ENCODE results near the gene SETDB2. TPM values are rescaled to one million over a fixed set of nuclear protein-coding genes. Genes with fewer than 3 reads are reported as not detected.

SETDB2 gene
- total RNA-seq, 2 donors from 2014 or later = 9.0 to 17.6 TPM

DNA sequence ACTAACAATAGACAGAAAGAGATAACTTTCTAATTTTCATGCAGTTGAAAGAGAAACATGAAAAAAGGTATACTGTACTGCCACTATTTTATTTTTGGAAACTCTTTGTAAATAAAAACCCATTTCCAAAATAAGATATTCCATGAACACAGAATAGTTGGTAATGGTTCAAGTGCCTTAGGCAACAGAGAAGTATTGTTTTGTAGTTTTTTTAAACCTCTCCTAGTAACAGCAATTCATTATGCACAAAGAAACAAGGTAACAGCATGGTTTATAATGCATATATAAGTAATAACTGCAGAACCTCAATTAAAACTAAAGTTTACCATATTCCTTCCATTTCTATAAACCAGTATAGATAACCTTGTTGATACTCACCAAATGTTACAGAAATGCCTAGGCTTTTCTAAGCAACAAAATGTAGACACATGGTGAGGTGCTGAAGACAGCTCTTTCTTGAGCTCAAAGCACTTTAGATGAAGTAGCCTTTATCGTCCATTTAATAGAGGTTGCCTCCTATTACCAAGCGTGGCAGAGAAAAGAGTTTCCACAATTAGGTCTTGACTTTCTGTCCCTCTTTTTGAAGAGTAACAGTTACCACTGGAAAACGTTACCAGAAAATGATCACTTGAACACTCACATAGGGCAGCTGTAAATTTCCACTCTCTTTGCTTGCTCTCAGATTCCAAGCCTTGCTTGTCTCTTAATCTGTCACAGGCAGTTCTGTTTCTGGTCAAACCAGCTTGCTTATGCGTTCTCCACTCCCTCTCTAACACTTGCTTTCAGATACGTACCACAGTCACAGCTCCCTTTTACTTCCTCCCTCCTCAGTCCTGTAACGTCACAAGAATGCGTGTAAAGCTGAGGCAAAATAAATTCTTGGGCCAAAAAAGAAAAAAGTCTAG lies 43.1 kb upstream of the SETDB2 start:
- no peaks in the 10 kb centered on the region for H3K27me3 ChIP-seq (replicated peaks; ENCODE audit: insufficient read depth)
- no peaks in the 10 kb centered on the region for H3K36me3 ChIP-seq
- 8% methylated on average over 7 of the region's 7 CpGs for WGBS
- DNase-seq (ENCODE audit: low spot score) = peak; percentile 71
- no peaks in the 10 kb centered on the region for H3K4me1 ChIP-seq (replicated peaks)
- no peaks in the 10 kb centered on the region for H3K9me3 ChIP-seq
- intact Hi-C loops (cut with DNase I) = no loop called here
- H3K4me3 ChIP-seq = peak overlapping the region; percentile 35 to 40
- peak overlapping the region; percentile 81 for H3K27ac ChIP-seq
- TF ChIP-seq POLR2AphosphoS5 (IDR thresholded peaks at IDR 0.05) (peak; percentile 87), POLR2A (IDR thresholded peaks at IDR 0.05) (peak; percentile 43)
- TF ChIP-seq, protein P1, sequence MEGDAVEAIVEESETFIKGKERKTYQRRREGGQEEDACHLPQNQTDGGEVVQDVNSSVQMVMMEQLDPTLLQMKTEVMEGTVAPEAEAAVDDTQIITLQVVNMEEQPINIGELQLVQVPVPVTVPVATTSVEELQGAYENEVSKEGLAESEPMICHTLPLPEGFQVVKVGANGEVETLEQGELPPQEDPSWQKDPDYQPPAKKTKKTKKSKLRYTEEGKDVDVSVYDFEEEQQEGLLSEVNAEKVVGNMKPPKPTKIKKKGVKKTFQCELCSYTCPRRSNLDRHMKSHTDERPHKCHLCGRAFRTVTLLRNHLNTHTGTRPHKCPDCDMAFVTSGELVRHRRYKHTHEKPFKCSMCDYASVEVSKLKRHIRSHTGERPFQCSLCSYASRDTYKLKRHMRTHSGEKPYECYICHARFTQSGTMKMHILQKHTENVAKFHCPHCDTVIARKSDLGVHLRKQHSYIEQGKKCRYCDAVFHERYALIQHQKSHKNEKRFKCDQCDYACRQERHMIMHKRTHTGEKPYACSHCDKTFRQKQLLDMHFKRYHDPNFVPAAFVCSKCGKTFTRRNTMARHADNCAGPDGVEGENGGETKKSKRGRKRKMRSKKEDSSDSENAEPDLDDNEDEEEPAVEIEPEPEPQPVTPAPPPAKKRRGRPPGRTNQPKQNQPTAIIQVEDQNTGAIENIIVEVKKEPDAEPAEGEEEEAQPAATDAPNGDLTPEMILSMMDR (IDR thresholded peaks at IDR 0.05) = peak in 1 of 4 experiments; percentile 5

DNA sequence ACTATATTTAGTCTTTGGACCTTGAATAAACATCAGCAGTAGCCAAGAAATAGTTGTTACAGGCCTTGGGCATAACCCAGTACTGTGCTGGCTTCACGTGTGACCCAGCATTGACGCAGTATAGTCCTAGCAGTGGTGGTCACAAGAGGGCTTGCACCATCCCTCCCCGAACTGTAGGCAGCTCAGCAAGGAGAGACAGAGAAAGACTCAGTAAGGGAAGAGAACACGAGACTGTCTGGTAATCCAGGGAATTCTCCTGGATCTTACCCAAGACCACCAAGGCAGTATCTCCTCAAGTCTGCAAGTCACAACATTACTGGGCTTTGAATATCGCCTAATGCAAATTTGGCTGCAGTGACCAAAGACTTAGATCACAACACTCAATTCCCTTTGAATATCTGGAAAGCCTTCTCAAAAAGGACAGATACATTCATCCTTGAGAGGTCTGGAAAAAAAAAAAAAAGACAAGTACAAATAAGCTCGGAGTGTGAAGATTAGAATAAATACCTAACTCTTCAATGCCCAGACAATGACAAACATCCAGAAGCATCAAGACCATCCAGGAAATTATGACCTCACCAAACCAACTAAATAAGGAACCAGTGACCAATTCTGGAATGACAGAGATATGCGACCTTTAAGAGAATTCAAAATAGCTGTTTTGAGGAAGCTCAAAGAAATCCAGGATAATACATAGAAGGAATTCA lies 39.9 kb upstream of the SETDB2 start:
- DNase-seq (ENCODE audit: low spot score) = no peak
- WGBS = 94% methylated on average over 7 of the region's 7 CpGs
- Histone ChIP-seq H3K9me3 (no peaks in the 10 kb centered on the region), H3K4me3 (no peak overlapping the region), H3K36me3 (no peaks in the 10 kb centered on the region), H3K4me1 (replicated peaks) (no peaks in the 10 kb centered on the region), H3K27me3 (replicated peaks; ENCODE audit: insufficient read depth) (no peaks in the 10 kb centered on the region), H3K27ac (no peak overlapping the region)
- intact Hi-C loops (cut with DNase I) = no loop called here
- TF ChIP-seq POLR2AphosphoS5 (IDR thresholded peaks at IDR 0.05) (no peak), POLR2A (IDR thresholded peaks at IDR 0.05) (no peak)
- TF ChIP-seq, protein P1 (IDR thresholded peaks at IDR 0.05) = no peak

DNA sequence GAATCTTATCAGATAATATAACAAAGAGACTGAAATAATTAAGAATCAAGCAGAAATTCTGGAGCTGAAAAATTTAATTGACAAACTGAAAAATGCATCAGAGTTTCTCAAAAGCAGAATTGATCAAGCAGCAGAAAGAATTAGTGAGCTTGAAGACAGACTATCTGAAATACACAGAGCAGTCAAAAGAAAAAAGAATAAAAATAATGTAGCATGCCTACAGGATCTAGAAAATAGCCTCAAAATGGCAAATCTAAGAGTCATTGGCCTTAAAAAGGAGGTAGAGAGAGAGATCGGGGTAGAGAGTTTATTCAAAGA lies 39.4 kb upstream of the SETDB2 start:
- H3K4me1 ChIP-seq (replicated peaks) = no peaks in the 10 kb centered on the region
- no peaks in the 10 kb centered on the region for H3K9me3 ChIP-seq
- TF ChIP-seq, protein P1 (IDR thresholded peaks at IDR 0.05) = no peak
- TF ChIP-seq POLR2A (IDR thresholded peaks at IDR 0.05) (no peak), POLR2AphosphoS5 (IDR thresholded peaks at IDR 0.05) (no peak)
- no peak overlapping the region for H3K4me3 ChIP-seq
- H3K27me3 ChIP-seq (replicated peaks; ENCODE audit: insufficient read depth) = no peaks in the 10 kb centered on the region
- intact Hi-C loops (cut with DNase I) = no loop called here
- no peaks in the 10 kb centered on the region for H3K36me3 ChIP-seq
- WGBS = 93% methylated on average over 1 of the region's 1 CpG
- no peak for DNase-seq (ENCODE audit: low spot score)
- H3K27ac ChIP-seq = no peak overlapping the region

DNA sequence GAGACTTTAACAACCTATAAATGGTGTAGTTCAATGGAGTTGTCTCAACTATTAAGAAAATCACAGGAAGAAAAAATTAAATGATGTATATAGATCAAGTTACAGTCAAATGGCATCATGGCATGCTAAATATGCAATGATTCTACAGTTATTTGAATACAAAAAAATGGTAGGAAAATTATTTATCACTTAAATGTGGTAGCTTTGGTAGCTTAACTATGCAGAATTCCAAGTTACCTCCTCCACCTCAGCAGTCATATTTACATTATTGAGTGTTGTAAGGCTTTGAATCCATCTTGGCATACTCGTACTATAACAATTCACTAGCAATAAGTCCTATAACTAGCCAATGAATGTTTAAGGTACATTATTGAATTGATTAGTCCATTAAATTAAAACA lies 37.0 kb upstream of the SETDB2 start:
- no peaks in the 10 kb centered on the region for H3K9me3 ChIP-seq
- 98% methylated on average over 1 of the region's 1 CpG for WGBS
- no peak overlapping the region for H3K4me3 ChIP-seq
- no peak overlapping the region for H3K27ac ChIP-seq
- H3K27me3 ChIP-seq (replicated peaks; ENCODE audit: insufficient read depth) = no peaks in the 10 kb centered on the region
- no peaks in the 10 kb centered on the region for H3K36me3 ChIP-seq
- TF ChIP-seq POLR2AphosphoS5 (IDR thresholded peaks at IDR 0.05) (no peak), POLR2A (IDR thresholded peaks at IDR 0.05) (no peak)
- TF ChIP-seq, protein P1 (IDR thresholded peaks at IDR 0.05) = no peak
- intact Hi-C loops (cut with DNase I) = no loop called here
- H3K4me1 ChIP-seq (replicated peaks) = no peaks in the 10 kb centered on the region
- DNase-seq (ENCODE audit: low spot score) = no peak

Measured in prostate gland (tissue), 2 donors.